GM21526 (cell line): ENCODE data around the gene ZBTB14.

Experiments used
- ATAC-seq: cut with Tn5 transposase; IDR thresholded peaks from one replicate; pipeline ENCODE4 v1.9.1; 2021; ENCODE audit warnings: moderate library complexity; ENCODE audit not compliant: unreplicated experiment, low FRiP score

The ZBTB14 gene, protein sequence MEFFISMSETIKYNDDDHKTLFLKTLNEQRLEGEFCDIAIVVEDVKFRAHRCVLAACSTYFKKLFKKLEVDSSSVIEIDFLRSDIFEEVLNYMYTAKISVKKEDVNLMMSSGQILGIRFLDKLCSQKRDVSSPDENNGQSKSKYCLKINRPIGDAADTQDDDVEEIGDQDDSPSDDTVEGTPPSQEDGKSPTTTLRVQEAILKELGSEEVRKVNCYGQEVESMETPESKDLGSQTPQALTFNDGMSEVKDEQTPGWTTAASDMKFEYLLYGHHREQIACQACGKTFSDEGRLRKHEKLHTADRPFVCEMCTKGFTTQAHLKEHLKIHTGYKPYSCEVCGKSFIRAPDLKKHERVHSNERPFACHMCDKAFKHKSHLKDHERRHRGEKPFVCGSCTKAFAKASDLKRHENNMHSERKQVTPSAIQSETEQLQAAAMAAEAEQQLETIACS

DNA sequence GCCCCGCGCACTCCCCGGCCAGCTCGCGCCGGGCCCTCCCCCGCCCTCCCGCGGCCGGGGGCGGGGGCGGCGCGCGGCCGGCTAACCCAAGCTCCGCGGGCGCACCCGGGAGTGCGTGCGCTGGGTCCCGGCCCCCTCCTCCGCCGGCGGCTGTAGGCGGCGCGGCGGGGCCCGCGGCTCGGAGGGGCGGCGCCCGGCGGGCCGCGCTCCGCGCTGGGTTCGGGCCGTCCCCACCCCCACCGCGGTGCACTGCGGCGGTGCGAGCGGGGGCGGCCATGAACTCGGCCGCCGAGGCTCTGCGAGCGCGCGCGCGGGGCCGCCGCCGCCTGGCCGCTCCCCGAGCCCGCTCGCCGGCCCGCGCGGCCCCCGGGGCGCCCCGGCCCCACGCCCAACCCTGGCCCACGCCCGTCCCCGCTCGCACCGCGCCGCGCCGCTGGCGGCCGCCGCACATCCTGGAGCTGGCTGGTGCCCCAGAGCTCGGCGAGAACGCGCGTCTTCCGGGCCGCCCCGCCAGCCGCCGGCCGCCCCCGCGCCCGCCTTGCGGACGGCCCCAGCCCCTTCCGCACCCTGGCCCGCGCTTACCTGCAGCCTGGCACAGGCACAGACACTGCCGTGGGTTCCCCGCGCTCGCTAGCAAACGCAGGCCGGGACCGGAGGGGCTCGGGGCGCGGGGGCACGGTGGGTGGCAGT lies at the start of gene ZBTB14:
ZBTB14 (minus strand) TSS at position 496 of the 690 bp plus-strand sequence. CDS start 2,480 bp downstream, outside the sequence.
- ATAC-seq: peak; percentile 29

DNA sequence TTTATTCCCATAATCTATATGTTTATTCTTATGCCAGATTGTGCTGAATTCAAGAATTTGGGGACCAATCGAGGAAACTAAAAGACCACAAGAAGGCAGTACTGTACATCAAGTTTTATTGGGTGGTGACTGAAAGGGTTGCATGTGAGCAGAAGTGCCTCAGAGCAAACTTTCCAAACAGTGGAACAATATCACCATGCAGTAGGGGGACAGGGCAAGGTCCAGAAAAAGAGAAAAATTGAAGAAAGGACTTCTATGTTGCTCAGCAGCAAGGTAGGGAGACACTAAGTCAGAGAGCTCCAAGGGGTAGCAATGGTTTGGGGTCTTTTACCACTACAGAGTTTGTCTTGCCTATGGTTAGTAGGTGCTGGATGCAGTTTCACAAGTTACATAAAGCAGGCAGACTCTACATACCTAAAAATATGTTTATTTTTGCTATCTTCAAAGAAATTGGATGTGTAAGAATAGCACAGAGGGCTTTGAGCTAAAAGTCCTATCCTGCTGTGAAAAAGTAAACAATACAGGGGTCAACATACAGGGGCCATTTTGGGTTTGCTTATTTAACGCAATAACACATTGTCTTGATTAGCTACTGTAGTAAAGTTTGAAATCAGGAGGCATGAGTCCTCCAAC lies 43.8 kb upstream of the ZBTB14 start:
- no peak for ATAC-seq

DNA sequence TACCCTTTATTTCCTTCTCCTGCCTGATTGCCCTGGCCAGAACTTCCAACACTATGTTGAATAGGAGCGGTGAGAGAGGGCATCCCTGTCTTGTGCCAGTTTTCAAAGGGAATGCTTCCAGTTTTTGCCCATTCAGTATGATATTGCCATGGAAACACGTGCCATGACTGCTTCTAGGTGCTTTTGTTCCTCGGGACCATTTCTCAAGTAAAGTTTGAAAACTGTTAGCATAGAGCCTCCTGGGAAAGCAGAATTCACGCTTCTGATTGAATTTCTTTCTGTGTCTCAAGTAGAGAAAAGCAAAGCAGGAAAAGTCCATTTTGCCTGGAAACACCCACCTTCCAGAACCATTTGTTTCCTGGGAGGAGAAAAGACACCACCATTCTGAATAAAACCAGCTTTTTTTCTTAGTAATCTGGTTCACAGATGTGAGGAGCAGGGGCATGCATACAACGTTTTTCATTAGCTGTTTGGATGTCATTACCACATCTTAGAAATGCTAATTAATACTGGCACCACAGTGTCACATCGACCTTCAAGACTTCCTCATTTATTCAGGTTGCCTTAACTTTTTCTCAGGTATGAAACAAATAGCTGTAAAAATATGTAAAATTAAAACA lies 39.0 kb upstream of the ZBTB14 start:
- ATAC-seq: no peak

DNA sequence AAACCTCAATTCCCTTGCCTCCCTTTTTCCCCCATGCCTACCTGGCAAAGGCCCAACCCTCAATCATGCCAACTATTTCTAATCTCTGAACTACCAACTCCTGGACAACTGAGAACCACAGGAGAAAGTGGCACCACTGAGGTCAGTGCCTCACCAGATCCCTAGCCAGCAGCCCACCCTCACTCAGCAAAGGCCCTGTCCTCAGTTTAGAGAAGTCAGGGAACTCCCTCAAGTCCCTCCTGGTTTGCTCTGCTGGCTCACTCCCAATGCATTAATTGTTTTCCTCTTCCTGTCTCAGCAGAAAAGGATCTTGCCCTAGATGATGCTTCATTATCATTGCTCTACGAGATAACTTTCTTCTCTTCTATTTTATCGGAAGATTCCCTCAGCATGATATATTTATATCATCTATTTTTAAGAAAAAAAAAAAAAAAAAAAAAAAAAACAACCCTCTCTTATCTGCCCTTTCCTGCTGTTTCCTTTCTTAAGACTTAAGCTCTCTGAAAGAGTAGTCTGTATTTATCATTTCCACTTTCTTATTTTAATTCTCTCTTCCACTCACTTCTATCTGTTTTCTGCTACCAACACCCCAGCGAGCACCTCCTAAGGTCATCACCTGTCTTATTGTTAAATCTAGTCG lies 22.7 kb upstream of the ZBTB14 start:
- ATAC-seq: no peak

DNA sequence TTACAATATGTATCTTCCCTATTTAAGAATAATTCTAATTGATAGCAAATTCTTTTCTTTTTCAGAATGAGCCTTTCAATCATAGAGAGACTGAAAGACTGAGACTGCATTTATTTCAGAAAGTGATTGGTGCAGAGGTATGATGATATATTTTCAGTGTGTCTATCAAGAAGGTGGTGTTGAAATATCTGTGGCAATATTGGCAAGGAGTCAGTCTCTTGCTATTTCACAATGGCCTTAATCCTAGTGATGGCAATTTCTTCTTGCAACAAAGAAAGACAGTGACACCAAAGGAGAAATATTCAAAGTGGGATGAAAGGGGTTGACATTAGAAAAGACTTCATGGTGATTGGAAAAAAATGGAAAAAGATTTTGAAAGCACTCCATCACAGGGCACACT lies 21.7 kb upstream of the ZBTB14 start:
- ATAC-seq: no peak

DNA sequence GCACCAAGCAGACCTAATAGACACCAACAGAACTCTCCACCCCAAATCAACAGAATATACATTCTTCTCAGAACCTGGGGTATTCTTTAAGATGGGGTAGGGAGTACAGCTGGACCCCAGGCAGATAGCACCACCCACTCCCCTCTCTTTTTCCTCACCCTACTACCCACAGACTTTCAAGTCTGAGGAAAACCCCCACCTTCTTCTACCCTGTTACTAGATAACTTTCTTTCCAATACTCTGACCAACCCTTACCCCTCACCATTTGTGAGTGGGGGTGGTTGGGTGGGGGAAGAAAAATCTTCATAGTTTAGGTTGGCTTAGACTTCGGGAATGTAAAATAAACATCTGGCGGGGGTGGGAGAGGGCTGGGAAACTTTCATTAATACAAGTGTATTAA lies 20.3 kb upstream of the ZBTB14 start:
- ATAC-seq: no peak

DNA sequence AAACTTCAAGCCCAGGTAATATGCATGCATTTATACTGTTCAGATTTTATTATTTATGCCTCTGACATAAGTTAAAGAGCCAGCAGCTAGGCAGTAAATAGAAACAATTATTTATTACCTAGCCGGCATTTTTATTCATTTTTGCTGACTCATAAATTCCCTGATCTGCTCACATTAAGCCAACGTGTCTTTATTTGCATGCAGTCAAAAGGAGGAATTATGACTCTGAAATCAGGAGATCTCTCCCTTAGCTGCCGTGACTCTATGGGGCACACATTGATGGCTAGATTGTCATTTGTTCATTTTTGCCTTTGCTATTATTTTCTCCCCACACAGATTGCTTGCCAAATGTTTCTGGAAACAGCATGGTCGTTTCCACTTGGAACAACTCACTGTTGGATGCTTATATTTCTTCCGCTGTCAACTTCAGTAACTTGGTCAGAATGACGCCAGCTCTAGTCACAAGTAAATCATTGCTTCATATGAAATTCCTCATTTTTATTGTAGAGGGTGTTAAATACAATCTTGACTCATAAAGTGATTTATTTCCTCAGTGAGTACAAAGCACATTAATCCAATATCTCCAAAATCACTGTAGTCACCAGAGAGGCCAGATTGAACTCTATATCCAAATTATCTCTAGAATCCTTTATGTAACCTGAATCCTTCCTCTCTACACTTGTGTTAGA lies 15.9 kb upstream of the ZBTB14 start:
- no peak for ATAC-seq

DNA sequence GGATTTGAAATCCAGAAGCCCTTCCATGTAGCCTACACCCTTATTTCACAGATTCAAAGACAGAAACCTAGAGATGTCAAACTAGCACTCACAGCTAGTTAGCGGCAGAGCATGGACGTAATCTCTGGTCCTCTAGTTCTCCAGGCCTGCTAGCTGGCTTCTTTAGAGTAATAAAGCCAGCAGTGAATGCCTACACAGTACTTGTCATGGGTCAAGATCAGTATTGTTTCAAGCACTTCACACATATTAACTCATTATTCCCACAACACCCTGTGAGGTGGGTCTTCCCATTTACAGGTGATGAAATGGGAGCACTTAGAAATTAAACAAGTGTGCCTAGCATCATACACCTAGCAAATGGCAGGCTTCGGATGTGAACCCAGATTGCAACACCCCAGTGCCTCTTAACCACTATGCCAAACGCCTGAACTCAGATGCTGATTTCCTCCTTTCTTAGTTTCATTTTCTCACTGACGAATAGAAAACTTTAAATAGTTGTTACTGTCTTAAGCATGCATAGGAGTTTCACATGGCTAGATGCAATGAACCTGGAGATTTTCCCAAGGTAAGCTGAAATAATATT lies 14.5 kb upstream of the ZBTB14 start:
- ATAC-seq: peak; percentile 94

DNA sequence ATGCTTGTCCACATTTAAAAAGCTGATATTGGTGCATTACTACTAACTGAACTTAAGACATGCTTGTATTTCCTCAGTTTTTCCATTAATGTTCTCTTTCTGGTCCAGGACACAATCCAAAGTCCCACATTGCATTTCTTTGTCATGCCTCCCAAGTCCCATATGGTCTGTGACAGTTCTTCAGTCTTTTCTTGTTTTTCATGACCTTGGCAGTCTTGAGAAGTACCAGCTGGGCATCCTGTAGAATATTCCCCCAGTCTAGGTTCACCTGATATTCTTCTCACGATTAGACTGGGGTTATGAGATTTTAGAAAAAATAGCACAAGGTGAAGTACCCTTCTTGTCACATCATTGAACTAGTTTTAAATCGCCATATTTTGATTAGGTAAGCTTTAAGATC lies 10.3 kb upstream of the ZBTB14 start:
- ATAC-seq: no peak

DNA sequence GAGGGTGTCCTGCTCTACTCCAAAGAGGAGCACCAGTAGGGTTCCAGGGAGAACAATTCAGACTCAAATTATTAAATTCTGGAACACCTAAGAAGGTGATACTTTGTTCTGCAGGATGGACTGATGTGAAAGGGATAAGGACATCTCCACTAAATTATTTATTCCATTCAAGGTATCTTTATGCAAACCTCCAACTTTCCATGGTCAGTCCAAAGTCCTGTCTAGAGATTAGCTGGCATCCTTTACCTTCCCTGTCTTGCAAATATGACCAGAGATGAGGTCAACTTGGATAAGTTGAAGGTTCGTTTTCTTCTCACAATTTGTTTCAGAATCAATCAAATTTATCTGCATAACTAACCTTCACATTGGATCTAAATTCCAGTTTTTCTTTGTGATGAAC lies 8.7 kb upstream of the ZBTB14 start:
- no peak for ATAC-seq

DNA sequence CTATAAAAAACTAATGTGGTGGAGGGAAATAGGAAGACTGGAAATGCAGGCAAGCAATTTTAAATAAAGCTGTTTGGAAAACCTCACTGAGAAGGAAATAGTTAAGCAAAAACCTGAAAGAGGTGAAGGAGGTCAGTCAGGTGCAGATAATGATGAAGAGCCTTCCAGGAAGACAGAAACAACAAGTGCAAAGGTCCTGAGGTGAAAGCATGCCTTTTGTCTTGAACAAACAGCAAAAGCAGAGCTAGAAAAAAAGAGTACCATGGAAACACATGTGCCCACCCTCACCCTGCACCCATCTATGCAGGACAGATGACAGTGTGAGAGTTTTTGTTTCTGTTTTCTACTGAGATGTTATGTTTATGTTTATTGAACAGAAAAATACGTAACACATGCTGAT lies 8.1 kb upstream of the ZBTB14 start:
- no peak for ATAC-seq

DNA sequence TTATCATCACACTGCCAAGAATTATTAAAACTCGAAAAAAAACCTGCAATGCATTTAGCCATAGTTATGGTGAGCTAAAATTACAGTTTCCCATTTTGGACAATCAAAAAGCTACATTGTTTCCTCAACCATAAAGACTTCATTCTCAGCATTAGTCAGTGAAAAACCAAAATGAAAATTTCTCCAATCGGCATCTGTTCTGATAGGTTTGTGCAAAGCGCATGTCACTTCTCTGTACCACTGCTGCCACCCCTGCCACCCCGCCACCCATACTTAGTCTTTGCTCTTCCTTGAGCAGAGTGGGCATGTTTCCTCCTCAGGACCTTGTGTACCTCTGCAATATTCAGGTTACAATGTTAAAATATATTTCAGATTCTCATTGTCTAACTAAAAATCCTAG lies 7.1 kb upstream of the ZBTB14 start:
- ATAC-seq: no peak

DNA sequence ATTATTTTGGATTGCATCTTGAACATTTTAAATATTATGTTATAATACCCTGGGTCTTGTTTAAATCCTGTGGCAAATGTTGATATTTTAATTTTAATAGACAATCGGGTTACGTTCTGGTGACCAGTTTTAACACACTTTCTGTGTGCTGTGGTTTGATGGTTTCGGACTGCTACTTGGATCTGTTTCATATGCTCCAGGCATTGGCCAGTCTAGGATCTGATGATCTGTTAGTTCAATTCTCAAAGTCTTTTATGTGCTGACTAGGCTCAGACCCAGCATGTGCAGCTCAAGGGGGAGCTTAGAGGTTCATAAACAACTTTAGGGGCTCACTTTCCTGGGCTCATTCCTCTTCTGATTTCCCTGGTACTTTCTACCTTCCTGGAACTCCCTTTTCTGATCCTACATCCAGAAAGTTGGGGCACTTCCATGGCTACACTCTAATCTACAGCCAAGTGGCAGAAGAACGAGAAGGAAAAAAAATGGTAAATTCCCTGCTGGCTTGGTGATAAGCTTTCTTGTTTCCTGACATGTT lies 5.0 kb upstream of the ZBTB14 start:
- ATAC-seq: no peak

DNA sequence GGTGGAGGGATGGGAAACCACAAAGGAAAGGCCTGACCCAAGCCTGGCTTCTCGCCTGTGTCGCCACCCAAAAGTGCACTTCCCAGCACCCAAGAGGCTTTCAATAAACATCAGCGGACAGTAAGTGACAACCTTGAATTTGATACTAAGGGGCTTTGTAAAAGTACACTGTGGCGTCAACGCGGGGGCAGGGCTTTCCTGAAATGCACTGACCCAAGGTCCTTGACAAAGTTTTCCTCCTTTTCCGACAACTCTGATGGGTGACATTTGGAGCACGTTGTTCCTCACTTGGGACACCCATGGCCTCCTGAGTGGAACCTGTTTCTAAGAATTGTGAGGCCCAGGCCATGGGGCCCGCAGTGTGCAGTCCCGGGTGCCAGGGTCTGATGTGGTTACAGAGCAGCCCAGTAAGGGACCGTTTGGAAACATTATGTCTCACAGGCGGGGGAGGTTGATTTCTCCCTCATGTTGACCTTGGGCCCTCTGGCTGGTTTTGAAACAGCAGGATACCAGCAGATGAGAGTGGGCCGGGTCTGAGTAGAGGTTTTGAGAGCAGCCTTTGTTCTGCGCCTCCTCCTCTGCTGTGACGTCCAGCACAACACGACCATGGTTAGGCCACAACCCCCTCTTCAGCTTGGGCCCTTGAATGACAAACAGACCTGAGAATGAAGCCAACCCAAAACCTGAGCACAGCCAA lies 2.8 kb upstream of the ZBTB14 start:
- ATAC-seq: no peak

DNA sequence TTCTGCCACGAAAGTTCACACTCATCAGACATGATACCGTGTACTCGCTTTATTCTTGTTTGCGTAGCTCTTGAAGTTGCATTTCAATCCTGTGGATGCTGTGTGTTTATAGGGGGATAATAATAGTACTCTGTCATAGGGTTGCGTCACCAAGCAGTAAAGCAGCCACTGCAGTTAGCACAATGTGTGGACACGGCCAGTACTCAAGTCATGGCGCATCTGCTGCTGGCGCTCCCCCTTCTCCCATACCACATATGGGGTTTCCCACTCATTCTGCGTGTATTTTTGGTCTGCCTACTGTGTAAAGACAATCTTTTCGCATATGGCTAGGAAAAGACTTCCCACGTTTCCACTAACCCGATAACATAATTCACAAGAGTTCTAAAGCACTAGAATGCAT lies 2.1 kb upstream of the ZBTB14 start:
- ATAC-seq: no peak

DNA sequence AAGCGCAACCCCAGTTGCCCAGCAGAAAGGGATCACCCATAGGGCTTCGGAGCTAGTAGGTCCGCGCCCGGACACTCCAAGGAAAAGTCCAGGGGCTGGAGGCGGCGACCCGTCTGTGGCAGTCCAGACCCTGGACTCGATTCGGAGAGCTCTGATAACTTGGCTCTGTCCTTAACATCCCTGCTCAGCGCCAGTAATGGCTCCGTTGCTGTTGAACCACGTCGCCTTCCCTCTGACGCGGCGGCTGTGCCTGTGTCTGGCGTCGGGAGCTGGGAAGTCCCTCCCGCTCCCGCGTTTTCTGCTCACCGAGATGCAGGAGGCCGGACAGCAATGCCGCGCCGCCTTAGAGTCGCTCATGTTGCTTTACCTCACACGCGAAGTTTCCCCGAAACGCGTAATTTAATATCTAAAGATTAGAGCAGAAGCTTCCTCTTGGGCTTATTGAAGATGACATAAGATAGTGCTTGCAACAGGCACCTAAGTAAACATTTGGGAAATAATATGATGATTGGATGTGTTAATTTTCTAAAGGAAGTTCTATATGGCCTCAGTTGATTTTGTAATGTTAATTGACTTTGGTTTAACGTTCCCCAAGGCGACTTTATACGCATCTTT lies 1.3 kb upstream of the ZBTB14 start:
- peak; percentile 7 for ATAC-seq

DNA sequence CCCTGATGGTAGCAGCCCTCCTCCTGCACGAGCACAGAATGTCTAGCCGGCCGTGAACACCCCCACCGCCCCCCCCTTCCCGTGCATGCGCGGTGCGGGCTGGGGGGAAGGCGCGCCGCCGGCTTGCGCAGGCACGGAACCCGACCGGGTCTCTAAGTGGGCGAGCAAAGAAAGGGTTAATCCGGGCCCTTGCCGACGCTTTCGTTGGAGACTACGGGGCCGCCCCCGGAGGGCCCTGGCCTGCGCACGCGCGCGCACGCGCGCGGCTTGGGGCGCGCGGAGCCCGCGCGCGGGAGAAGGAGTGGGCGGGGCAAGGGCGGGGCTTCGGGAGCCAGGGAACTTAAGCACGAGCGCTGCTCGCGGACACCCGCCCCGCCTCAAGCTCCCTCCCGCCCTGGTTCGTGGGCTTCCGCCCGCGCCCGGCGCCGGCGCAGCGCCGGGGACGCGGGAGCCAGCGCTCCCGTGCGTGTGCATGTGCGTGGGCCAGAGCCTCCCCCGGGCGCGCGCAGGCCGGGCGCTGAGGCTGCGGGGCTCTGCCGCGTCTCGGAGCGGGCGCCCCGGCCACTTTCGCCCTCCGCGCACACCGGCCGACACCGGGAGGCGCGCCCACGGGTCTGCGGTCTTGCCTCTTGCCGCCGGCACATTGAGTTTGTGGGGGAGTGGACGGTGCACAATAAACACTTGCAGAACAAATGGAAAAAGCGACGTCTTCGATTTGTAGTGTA lies 617 bp upstream of the ZBTB14 start:
- ATAC-seq: peak; percentile 61
